Activated CD8-positive, alpha-beta memory T cell treated with anti-CD3 and anti-CD28 coated beads, Interleukin-2, amount 50 U/mL, for 24 hours (primary cell): ENCODE results near the gene SCFD2.

Experiments used
- DNase-seq: peaks from one replicate; pipeline ENCODE4 v3.0.0-alpha.2; 2020; ENCODE audit errors: extremely low read depth

Gene SCFD2

DNA sequence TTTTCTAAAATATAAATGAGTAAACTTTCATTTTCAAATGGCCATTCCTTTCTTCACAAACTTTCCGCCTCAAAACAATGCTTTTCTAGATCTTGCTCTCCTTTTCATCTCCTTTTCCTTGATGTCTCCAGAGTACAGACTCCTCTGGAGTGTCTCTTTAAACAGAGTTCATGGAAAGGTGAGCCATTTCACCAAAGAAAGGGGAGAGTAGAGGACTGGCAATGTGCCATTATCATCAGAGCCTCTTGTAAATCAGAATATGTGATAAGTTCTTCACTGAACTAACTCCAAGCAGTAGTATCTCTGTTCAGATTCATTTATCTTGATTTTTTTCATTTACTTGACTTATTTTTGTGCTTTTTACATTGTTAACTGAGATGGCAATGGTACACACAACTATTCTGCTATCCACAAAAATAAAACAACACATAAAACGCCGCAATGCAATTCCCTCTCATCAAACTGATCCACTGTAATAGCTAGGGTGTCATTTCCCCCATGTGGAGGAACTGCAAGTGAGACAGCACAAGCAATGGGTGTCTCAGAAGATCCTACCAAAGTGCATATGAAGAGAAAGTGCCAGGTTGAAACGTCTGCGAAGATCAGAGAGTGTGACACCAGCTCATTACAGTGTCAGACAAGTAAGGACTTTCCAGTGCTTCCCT is 378.3 kb downstream of the SCFD2 start:
- no peak for DNase-seq

DNA sequence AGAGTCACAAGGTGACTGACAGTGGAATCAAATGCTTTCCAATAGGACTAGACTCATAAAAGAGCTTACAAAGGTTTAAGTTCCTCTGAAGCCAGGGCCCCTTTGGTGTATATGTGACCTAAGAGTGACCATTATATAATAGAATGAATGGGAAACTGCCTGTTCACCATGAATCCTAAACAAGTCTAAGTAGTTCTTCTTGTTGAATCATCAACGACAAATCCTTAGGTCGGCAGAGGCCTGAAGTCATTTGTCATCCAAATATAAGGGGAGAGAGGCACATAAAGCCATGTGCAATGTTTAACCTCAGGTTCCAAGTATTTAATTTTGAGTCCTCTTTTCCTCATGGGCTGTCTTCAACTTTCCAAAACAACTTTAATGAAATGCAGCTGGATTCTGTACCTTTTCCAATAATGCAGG is 381.4 kb downstream of the SCFD2 start:
- no peak for DNase-seq

DNA sequence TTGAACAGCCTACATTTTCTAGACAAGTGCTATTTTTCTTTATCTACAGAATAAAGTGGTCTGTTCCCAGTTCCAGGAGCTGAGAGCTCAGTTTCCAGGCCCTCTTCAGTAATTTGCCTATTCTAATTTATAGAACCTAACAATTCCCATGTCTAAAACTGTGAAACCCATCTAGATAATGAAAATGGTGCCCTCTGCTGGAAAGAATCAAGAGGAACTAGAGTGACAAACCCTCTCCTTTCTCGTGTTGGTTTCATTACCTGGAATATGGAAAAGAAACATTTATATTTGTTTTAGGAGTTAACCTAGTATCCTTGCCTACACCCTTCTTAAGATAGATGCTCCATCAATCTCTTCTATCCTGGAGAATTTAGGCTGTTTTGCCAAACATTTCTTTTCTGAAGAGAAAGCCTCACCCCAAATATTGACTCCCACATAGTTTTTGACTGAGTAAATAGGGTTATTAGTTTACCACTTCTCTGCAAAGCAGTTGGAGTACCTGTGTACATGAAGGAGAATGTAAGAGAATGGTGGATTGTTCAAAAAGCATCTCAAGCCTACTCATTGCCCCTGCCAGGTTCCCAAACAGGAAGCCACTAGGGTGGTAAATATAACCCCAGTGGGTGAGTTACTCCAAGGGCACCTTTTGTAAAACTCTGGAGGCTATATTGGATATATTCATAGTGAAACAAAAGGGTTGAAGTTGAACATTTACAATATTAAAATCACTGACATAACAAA is 382.1 kb downstream of the SCFD2 start:
- DNase-seq: no peak

DNA sequence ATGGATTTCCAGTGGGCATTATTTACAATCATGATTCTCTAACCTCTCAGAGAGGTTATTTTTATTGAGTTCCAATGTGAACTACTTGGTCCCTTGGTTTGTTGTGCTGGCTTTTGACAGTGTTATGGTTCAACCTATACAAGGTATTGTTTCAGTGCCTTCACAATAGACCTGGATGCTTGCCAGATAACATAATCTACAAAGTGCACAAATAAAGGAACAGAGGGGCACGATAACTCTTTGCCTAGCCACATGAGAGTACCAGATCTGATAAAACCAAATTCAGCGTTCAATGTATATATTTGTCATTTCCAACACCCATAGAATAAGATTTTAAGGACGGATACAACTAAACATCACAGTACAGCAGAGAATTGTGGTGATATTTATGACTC is 382.9 kb downstream of the SCFD2 start:
- no peak for DNase-seq

DNA sequence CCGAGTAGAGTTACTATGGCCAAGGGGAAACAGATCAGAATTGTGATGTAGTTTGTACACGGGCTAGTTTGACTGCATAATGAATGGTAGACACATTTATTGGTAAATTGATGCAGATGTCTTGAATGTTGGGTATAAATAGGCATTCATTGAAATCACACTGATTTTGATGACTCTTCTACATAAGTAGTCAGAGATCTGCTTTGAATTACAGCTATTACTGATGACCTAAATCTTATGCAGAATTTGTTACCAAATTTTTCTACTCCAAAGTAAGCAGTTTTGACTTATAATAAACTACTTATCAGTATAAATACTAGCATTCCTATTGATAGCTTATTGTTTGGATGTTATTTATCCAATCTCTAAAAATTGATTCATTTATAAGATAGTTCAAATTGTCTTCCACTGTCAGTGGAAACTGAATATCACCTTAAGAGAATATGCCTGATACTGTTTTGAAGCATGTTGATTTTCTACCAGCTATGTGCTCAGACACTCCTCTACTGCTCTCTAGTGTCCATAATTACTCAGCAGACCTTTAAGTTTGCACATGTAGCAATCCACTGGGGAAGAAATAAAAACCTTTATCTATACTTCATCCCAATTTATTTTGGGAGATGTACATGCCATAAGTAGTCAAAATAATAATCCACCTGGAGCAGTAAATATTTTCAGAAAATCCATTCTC is 383.5 kb downstream of the SCFD2 start:
- DNase-seq: no peak

DNA sequence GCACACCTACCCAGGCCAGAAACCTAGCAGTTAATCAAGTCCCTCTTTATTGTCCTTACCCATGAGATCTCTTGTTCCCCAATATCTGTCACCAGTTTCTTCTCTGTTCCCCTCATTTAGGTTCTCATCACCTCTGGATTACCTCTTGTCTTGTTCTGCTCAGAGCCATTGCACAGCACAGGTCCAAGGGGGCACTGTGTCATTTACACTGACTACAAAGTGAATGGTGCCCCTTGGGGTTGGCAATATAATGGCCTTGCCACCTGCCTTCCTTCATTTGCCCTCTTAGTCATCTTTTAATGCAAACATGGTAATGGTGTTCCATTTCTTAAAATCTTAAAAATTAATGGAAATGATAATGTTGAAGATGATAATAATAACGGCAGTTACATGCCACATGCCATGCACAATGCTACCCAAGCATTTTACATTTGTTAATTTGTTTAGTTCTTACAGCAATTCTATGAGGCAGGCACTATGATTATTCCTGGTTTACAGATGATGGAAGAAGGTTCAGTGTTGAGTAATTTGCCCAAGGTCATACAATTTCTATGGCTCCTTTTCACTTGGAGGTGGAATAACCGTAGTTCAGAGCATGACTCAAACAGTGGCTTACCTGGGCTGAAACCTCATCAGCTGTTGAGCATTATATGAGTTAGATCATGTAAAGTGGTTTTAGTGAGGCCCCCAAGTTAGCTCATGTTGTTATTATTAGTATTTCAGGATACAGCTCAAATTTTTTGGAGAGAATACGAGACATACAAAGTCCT is 385.9 kb downstream of the SCFD2 start:
- DNase-seq: no peak

DNA sequence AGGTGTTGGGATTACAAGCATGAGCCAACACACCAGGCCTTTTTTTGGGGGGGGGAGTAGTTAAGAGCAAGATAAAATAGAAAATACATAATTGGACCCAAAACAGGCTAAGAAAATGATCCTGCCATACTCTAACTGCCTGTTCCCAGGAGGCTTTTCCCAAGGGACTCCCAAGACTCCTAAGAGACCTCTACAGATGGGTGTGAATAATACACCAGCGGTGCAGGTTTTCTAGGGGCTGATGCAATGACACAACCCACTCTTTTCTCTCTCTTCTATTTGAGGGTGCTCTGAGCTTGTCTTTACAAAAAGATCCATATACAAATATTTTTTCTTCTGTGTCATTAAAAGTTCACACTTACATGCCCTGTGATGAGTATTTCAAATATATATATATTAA is 386.8 kb downstream of the SCFD2 start:
- no peak for DNase-seq

DNA sequence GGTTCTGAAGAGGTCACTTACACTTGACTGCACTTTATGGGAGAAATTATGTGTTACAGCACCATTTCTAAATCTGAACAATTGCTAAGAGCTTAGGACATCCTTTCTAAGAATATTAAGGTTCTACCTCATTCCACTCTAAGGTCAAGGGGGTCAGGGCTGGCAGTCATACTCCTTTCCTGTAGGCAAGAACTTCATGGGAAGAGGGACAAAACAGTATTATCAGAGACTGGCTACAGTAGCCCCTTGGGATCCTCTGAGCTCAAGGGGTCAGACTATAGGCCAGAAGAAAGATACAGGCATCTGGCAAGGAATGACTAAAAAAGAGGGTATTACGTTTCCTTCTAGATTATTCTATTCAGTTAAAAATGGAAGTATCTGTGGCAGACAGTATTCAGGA is 388.6 kb downstream of the SCFD2 start:
- DNase-seq: no peak

DNA sequence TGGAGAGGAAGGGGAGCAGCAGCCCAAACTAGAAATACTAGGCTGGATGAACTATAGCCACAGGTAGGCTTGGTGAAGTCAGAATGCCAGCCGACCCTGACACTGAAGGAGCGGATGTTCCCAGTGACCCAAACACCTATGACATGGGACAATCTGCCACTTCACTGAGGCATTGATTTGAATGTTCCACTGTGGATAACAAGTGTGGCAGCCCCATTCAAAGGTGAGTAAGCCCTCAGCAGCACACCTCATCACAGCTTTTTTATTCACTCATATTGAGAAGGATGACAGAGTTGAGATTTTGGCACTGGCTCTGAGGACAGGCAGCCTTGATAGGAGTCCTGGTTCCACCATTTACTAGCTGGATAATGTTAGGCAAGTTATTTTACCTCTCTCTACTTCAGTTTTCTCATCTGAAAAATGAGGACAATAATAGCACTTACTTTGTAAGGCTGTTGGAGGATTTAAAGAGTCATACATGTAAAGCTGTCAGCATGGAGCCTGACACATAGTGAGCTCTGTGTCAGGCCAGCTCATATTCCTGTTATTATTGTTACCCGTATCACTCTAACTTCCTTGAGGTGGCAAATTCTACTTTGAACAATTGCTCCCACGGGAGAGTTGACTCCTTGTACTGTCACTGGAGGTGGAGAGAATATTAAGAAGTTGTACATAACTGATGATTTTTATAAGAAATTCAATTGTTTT is 389.2 kb downstream of the SCFD2 start:
- DNase-seq: no peak

DNA sequence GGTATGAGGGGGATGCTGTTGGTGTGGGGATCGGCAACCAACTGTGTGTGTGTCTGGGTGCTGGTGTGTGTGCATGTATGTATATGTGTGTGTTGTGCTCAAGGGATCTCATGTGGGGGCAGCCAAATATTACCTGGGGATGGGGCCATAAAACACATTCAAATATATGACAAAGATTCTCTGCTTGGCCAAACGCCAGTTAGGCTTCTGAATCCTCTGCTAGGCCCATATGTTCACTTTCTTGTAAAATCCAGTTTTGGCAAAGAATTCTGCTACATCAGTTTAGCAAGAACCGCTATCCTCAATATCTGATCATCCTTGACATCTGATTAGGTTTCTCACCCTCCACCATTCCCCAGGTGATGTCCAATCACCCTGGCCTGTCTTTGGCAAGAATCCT is 397.2 kb downstream of the SCFD2 start:
- no peak for DNase-seq

DNA sequence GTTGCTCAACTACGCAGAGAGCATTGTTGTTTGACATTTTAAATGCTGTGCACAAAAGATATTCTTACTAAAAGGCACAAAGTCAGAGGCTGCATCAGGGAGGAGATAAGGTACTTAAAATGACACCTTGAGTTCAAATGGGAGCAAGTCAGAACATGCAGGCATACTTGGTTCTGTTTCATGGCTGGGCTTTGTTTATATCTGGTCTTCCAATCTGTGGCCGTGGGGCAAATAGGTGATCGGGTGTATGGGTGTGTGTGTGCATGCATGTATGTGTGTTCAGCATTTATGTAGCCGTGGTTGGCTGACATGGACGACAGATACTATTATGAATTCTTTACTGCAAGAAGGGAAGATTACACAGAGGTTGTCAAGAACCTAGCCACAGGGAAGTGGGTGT is 397.6 kb downstream of the SCFD2 start:
- DNase-seq: no peak

DNA sequence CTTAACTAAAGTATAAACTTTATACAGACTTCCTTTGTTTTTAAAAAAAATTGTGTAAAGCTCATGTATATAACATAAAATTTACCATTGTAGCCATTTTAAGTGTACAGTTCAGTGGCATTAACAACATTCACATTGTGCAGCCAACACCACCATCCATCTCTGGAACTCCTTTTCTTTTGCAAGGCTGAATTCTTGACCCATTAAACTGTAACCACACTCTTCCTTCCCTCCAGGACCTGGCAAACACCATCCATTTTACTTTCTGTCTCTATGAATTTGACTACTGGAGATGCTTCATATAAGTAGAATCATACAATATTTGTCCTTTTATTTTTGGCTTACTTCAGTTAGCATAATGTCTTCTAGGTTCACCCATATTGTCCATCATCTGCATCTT is 399.1 kb downstream of the SCFD2 start:
- DNase-seq: no peak

DNA sequence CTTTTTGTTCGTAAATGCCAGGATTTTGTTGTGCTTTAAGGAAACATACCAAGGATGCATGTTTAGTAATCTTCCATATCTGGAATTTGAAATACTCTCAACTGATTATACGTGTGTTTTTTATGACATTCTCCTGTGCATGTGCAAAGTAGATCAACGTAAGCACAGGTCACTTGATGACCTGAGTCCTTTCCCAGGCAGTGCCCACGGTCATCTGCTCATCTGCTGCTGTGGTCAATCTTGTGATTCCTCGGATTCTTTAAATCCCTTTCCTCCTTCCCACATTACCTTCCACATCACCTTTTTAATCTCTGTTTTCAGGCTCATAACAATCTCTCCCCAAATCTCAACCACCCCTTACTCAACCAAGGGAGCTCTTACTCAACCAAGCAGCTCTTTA is 399.7 kb downstream of the SCFD2 start:
- DNase-seq: no peak

DNA sequence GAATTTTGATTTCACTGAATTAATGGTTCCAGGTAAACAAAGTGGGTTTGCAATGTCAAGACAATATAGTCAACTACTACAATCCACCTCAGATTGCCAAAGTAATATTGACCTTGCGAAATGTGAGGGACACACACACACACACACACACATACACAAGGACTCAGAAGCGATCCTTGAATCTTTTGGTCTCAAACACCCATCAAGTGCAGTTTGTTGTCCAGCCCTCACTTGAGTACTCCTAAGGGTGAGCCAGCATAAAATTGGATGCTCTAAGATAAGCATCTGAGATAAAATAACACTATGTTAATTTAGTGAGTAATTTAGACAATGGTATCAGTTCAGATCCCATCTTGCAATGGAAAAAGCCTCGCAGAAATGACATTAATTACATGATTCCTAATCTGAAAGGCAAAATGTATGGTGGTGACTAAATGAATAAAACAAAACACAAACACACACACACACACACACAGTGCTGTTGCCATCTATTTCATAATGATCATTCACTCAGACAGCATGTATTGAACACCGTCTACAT is 401.2 kb downstream of the SCFD2 start:
- DNase-seq: no peak

DNA sequence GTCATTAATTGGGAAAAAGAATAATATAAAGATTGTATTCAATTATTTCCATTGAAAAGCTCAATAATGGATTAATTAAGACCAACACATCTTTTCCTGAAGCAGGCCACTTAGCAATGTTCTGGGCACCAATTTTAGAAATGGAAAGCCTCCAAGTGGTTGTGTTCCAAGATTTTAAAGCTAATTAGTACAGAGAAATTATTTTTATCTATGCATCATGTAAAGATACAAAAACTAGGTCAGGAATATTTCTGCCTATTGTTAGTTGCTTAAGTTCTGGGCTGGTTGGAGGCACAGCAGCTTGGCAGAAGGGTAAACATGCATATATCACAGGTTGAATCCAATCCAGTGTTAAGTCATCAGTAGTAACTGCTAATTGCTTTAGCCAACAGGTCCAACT is 401.9 kb downstream of the SCFD2 start:
- no peak for DNase-seq

DNA sequence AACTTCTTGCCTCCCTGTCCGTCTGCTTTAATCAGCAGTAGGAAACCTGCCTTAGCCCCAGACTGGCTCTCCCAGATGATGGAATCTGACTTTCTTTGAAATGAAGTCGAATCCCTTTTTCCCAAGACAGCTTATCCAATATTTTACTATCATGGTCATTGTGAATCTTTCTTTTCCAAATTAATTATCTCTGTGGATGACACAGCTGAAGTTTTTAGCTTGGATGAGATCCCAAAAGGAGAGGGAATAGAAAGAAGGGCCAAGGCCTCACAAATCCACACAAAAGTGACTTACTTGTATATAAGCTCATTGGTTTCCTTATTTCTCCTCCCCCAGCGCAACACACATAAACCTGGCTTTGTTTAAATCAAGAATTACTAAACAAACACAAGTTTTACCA is 403.1 kb downstream of the SCFD2 start:
- DNase-seq: no peak

DNA sequence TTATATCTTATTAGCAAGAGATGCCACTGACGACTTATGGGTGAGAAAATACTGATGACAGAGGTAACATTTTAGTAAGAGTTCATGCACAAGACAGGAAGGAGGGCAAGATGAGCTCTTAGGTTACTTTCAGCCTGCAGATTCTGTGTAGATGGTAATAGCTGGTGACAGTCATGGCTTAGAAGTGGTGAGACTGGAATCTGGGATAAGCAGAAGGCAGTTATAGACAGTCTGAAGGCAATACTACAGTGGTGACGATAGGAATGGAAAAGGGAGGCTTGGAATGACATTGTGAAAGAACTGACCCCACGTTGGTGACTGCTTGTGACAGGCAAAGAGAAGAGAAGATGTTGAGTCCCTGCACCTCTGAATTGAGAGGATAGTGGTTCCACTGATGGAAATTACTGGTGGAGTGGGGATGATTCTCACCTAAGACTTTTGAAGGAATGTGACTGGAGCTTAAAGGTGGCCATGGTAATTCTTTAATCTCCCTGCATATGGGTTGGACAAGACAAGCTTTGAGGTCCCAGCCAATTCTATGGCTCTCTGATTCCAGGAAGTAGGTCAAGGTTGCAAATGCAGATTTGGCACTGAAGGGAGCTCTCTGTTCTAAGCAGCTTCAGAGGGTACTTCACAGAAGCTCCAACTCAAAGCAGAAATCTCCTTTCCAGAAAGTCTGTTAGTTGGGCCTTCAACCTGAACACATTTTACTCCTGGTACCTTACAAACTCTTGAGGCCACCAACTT is 404.0 kb downstream of the SCFD2 start:
- no peak for DNase-seq

DNA sequence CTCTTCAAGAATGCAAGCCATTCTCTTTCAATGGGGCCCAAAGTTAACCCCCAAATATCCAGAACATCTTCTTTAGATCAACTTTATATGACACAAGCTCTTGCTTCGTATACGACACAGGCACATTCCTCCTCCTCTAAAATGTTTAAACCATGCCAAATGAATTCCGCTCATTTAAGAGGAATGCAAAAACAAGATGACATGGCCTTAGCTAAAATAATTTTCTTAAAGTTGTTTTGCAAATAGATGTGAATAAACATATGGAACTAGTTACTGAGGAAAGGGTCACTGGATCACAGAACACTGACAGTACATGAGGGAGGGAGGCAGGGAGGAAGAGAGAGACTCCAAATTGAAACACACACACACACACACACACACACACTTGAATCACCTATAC is 406.3 kb downstream of the SCFD2 start:
- no peak for DNase-seq

DNA sequence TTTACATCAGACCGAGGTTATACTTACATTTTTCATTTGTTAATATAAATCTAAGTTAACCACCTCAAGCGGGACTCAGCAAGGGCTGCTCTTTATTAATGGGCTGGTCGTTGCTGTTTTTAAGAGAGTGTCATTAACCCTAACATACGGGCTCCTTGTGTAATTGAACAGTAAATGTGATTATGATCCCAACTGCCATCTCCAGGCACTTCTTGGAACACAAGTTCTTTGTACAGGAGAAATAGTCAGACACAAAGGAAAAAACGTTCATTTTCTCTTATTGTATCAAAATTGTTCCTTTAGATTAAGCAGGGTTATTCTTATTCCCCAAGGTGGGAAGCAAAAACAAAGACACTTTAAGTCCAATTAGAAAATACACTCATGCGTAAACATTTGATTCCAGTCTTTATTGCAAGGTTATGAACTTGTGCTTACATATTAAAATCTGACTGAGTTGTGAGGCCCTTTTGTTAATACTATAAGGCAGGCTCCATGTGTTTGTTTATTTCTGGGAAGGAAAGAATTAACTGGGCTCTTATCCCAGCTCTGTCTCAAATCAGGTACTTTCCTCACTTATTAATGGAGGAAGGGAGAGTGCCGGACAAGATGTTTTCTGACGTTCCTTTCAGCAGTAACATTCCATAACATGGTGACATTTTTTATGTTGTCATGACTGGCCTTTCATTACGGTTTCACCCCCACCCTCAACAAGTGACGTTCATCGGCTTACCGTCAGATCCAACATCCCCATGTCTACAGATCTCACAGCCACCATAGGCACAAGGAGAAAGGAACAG is 407.8 kb downstream of the SCFD2 start:
- no peak for DNase-seq

DNA sequence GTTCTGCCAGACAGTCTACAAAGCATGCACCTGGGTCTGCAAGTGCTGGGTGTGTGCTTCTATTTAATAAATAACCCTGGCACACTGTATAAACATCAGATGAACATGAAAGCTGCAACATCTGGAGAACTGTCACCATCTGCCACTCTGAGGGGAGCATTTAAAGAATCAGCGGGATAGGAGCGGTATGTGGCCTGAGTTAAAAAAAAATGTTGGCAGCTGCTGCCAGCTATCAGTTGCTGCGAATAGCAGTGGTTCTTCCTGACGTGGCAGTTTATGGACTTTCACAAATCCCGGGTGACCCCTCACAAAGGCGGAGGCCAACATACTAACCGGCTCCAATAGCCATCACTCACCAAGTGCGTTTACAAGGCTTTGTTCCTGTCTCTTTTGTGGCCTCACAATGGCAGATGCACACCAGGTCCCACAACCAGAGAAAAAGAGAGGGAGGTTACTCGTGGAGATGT is 408.6 kb downstream of the SCFD2 start:
- no peak for DNase-seq
